Inferior parietal cortex (tissue), 1 donor: ENCODE data around the gene GALNS.

Experiments
- DNase-seq: peaks from one replicate; pipeline ENCODE4 v3.0.0-alpha.2; 2016; ENCODE audit errors: extremely low spot score

Gene GALNS

GRCh38 chr16:88876942-88877526, 20.3 kb upstream of the GALNS start:
- DNase-seq: no peak

GRCh38 chr16:88875703-88876234, 19.0 kb upstream of the GALNS start:
- DNase-seq: no peak

- no peak for DNase-seq
Measured at GRCh38 chr16:88874938-88875599, 18.3 kb upstream of the GALNS start.

- DNase-seq: no peak
Measured at GRCh38 chr16:88872650-88873331, 16.0 kb upstream of the GALNS start.

- no peak for DNase-seq
Measured at GRCh38 chr16:88871730-88872416, 15.1 kb upstream of the GALNS start.

- no peak for DNase-seq
Measured at GRCh38 chr16:88871349-88871702, 14.6 kb upstream of the GALNS start.

GRCh38 chr16:88870608-88871348, 14.0 kb upstream of the GALNS start:
- no peak for DNase-seq

- DNase-seq: no peak
Measured at GRCh38 chr16:88869673-88869980, 12.9 kb upstream of the GALNS start.

- no peak for DNase-seq
Measured at GRCh38 chr16:88868974-88869672, 12.4 kb upstream of the GALNS start.

GRCh38 chr16:88867581-88868246, 11.0 kb upstream of the GALNS start:
- no peak for DNase-seq

GRCh38 chr16:88866151-88866920, 9.6 kb upstream of the GALNS start, which contains the start of gene PABPN1L:
TSS of gene PABPN1L (minus strand) at chr16:88866660. CDS start at chr16:88866606, 54 bp downstream.
- no peak for DNase-seq

GRCh38 chr16:88865742-88866141, 9.0 kb upstream of the GALNS start:
- no peak for DNase-seq

GRCh38 chr16:88865310-88865709, 8.6 kb upstream of the GALNS start:
- DNase-seq: no peak

GRCh38 chr16:88864521-88864920, 7.8 kb upstream of the GALNS start:
- DNase-seq: no peak

GRCh38 chr16:88864099-88864498, 7.4 kb upstream of the GALNS start:
- DNase-seq: no peak

- DNase-seq: no peak
Measured at GRCh38 chr16:88863426-88863825, 6.7 kb upstream of the GALNS start.

- DNase-seq: no peak
Measured at GRCh38 chr16:88862968-88863367, 6.2 kb upstream of the GALNS start.

- no peak for DNase-seq
Measured at GRCh38 chr16:88861359-88861758, 4.6 kb upstream of the GALNS start.

- DNase-seq: no peak
Measured at GRCh38 chr16:88859381-88860091, 2.8 kb upstream of the GALNS start.
